Left ventricle myocardium inferior (tissue), 1 donor: ENCODE data around the gene PSMA5. TPM values are rescaled to one million over a fixed set of nuclear protein-coding genes. Genes with fewer than 3 reads are reported as not detected.

ENCODE experiments used
- DNase-seq: peaks from one replicate; pipeline ENCODE4 v3.0.0-alpha.2; 2020
- H3K27ac ChIP-seq: fragments of 200-600 bp; replicated peaks from 2 replicates; pipeline ENCODE4 v1.8.0; 2021
- H3K27me3 ChIP-seq: fragments of 200-600 bp; 2 replicates; pipeline ENCODE4 v1.8.0; 2021; ENCODE audit warnings: low read depth
- H3K36me3 ChIP-seq: fragments of 200-600 bp; 2 replicates; pipeline ENCODE4 v1.8.0; 2021
- H3K4me1 ChIP-seq: fragments of 200-600 bp; 2 replicates; pipeline ENCODE4 v1.8.0; 2021
- H3K4me3 ChIP-seq: fragments of 200-600 bp; 2 replicates; pipeline ENCODE4 v1.8.0; 2021; ENCODE audit warnings: mild to moderate bottlenecking, moderate library complexity
- H3K9me3 ChIP-seq: fragments of 200-600 bp; replicated peaks from 2 replicates; pipeline ENCODE4 v1.8.0; 2021
- intact Hi-C: fragments of 100-400 bp; cut with micrococcal nuclease; formaldehyde crosslinking; loops from one replicate; pipeline ENCODE4 v1.11.0; 2022
- total RNA-seq: library from RNA; stranded (reverse); fragmentation: NEBNext Ultra II Directional; extraction: Animal tissue kit (Norgen Biotek cat#: 25700); gene quantifications from one replicate; pipeline ENCODE4 v1.2.1, GENCODE V29; 2021
- TF ChIP-seq, protein P1 (sequence below): fragments of 200-600 bp; IDR thresholded peaks from 2 replicates; pipeline ENCODE4 v1.8.0; 2021; ENCODE audit warnings: antibody characterized with exemption, mild to moderate bottlenecking, borderline replicate concordance
- donor health status: DM: no; HTN: yes; CAD: no; lungs with severe emphysema.

PSMA5 gene
- total RNA-seq, 1 donor from 2014 or later, result 49.9 TPM

DNA sequence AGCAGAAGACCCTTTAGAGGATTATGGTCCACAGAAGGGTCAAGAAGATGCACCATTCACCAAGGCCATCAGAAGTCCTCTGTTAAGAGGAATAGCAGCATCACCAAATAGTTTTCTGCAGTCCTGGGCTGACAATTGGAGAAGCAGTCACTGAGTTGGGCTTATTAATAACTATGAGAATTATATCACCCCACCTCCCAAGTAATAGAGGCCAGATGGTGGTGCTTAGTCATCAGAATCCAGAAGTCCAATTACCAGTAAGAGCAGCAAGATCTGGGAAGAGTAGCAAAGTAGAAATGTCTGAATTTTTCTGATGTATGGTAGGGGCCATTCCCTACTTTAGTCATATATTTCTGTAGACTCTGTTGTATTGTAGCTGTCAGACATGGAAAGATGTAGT lies 6.1 kb upstream of the PSMA5 start:
- TF ChIP-seq, protein P1, sequence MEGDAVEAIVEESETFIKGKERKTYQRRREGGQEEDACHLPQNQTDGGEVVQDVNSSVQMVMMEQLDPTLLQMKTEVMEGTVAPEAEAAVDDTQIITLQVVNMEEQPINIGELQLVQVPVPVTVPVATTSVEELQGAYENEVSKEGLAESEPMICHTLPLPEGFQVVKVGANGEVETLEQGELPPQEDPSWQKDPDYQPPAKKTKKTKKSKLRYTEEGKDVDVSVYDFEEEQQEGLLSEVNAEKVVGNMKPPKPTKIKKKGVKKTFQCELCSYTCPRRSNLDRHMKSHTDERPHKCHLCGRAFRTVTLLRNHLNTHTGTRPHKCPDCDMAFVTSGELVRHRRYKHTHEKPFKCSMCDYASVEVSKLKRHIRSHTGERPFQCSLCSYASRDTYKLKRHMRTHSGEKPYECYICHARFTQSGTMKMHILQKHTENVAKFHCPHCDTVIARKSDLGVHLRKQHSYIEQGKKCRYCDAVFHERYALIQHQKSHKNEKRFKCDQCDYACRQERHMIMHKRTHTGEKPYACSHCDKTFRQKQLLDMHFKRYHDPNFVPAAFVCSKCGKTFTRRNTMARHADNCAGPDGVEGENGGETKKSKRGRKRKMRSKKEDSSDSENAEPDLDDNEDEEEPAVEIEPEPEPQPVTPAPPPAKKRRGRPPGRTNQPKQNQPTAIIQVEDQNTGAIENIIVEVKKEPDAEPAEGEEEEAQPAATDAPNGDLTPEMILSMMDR, result no peak
- intact Hi-C loops, result no loop called here
- Histone ChIP-seq H3K9me3 (no peaks in the 10 kb centered on the region), H3K4me1 (peaks cover 8% of the 10 kb centered on the region), H3K4me3 (no peak overlapping the region), H3K36me3 (no peaks in the 10 kb centered on the region), H3K27me3 (no peaks in the 10 kb centered on the region), H3K27ac (no peak overlapping the region)
- DNase-seq, result no peak

DNA sequence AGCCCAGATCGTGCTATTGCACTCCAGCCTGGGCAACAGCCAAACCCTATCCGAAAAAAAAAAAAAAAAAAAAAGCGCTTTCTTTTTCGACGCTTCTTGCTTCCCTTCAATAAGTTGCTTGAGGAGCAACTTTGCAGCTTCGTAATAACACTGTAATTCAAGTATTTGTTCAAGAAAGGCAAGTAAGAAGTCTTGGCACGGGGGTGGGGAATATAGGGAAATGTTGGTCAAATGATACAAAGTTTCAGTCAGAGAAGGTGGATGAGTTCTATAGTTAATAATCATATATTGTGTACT lies 871 bp upstream of the PSMA5 start:
- TF ChIP-seq, protein P1, result no peak
- intact Hi-C loops, result no loop called here
- H3K36me3 ChIP-seq, result no peaks in the 10 kb centered on the region
- no peaks in the 10 kb centered on the region for H3K9me3 ChIP-seq
- H3K4me3 ChIP-seq, result peak overlapping the region; percentile 79
- H3K27ac ChIP-seq, result peak overlapping the region; percentile 93
- peaks cover 49% of the 10 kb centered on the region for H3K4me1 ChIP-seq
- no peak for DNase-seq
- no peaks in the 10 kb centered on the region for H3K27me3 ChIP-seq

DNA sequence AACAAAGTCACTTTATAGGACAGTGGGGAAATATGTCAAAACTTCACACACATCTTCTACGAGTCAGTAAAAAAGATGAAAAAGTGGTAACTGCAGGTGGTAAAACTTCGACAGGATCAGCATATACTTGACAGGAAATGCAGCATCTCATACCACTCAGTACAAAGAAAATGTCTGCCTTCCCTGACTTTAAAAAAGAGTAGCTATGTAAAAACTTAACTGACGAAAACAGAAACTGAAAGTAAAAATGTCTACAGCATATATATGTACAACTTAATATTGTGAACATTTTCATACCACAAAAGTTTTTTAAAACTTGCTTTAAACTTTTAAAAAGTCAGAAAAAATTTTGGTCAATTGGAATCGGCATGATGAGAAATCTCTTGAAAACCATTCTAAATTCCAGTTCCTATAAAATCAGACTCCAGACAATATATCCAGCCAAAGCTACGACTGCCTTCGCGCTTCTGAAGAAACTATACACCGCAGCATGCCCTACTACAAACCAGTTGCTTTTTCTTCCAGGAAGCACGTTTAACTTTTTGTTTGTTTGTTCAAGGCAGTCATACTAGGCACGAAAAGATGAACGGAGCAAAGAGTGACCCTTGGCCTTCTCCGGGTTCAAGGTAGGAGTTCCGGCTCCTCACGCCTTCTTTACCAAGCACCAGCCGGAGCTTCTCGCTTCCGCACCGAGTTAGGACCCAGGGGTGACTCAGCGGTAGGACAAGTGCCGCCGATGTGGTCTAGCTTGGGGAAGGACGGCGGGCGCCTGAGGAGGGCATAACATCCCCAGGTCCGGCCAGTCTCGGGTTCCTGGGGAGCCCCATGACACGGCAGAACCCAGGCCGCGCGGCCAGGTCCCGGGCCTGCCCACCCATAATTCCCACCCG lies 612 bp downstream of the PSMA5 start:
- Histone ChIP-seq H3K36me3 (peaks cover 11% of the 10 kb centered on the region), H3K4me1 (peaks cover 49% of the 10 kb centered on the region), H3K9me3 (no peaks in the 10 kb centered on the region), H3K27ac (peak overlapping the region; percentile 93), H3K27me3 (no peaks in the 10 kb centered on the region), H3K4me3 (peak overlapping the region; percentile 79)
- no peak for DNase-seq
- intact Hi-C loops, result no loop called here
- TF ChIP-seq, protein P1, result no peak

DNA sequence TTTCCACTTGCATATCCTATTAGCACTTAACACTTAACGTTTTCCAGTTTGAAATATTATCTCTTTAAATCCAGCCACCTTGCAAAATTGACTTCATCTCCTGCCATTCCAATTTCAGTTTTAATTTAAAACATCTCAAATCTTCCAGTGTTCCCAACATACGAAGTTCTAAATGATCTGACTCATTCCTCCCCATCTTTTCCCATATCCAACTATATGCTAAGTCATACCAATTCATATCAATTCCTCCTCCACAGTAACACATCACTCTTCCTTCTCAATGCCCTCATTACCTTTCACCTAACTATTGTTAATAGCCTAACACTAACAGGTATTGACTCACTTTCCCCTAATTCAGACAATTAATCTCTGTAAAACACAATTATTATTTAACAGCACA lies 2.8 kb downstream of the PSMA5 start:
- intact Hi-C loops, result no loop called here
- no peak overlapping the region for H3K4me3 ChIP-seq
- H3K36me3 ChIP-seq, result peaks cover 31% of the 10 kb centered on the region
- no peak for DNase-seq
- H3K4me1 ChIP-seq, result peaks cover 49% of the 10 kb centered on the region
- H3K9me3 ChIP-seq, result no peaks in the 10 kb centered on the region
- H3K27me3 ChIP-seq, result no peaks in the 10 kb centered on the region
- no peak overlapping the region for H3K27ac ChIP-seq
- TF ChIP-seq, protein P1, result no peak

DNA sequence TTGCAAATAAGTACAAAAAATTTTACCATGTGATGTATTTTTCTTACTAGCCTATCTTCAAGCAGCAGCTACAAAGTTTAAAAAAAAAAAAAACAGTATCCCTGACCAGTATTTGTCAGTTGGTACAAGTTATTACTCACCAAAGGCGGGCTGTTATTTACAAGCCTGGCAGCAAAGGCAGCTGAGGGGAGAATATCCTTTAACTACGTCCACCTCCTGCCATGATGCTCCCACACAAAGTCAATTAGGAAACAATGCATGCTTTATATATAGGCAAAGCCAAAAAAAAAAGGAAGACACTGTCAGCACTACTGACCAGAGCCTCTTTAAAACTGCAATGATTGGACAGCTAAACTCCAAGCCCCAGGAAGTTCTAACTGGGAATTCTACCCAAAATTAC lies 13.7 kb downstream of the PSMA5 start:
- Histone ChIP-seq H3K27me3 (no peaks in the 10 kb centered on the region), H3K4me3 (no peak overlapping the region), H3K36me3 (peaks cover 87% of the 10 kb centered on the region), H3K9me3 (no peaks in the 10 kb centered on the region), H3K27ac (no peak overlapping the region), H3K4me1 (peaks cover 15% of the 10 kb centered on the region)
- intact Hi-C loops, result no loop called here
- TF ChIP-seq, protein P1, result no peak
- DNase-seq, result no peak
